Anterior cingulate cortex (tissue), 58 donors: ENCODE measurements around the gene RPS6KA2.

Source experiments
- DNase-seq, 58 donors: peaks; one replicate each; lab custom pipeline; 2025; lab: John Stamatoyannopoulos, UW

RPS6KA2 gene

GRCh38 chr6:166441325-166442078 lies 185.5 kb downstream of the RPS6KA2 start:
- DNase-seq = no peak

- DNase-seq = peak in 1 of 58 donors; percentile 16
These were observed 186.3 kb downstream of the RPS6KA2 start for GRCh38 chr6:166440729-166441128.

GRCh38 chr6:166440106-166440505 lies 186.9 kb downstream of the RPS6KA2 start:
- DNase-seq = no peak

- DNase-seq = peak in 1 of 58 donors; percentile 21
These were observed 187.5 kb downstream of the RPS6KA2 start for GRCh38 chr6:166439366-166440091.

- peak in 6 of 58 donors; percentile 13 to 51 (median 30) for DNase-seq
These were observed 188.7 kb downstream of the RPS6KA2 start for GRCh38 chr6:166438211-166438861.

- DNase-seq = no peak
These were observed 189.4 kb downstream of the RPS6KA2 start for GRCh38 chr6:166437661-166438060.

GRCh38 chr6:166436195-166437139 lies 190.6 kb downstream of the RPS6KA2 start:
- DNase-seq = no peak

GRCh38 chr6:166435574-166435973 lies 191.5 kb downstream of the RPS6KA2 start:
- DNase-seq = no peak

- DNase-seq = no peak
These were observed 192.7 kb downstream of the RPS6KA2 start for GRCh38 chr6:166434336-166434735.

GRCh38 chr6:166433096-166433495 lies 194.0 kb downstream of the RPS6KA2 start:
- DNase-seq = no peak

- DNase-seq = no peak
These were observed 196.8 kb downstream of the RPS6KA2 start for GRCh38 chr6:166430269-166430668.

- DNase-seq = peak in 4 of 58 donors; percentile 20 to 59 (median 34)
These were observed 202.6 kb downstream of the RPS6KA2 start for GRCh38 chr6:166424431-166424830.

- DNase-seq = peak in 30 of 58 donors; percentile 20 to 85 (median 61)
These were observed 203.3 kb downstream of the RPS6KA2 start for GRCh38 chr6:166423781-166424180.

GRCh38 chr6:166423051-166423745 lies 203.9 kb downstream of the RPS6KA2 start:
- DNase-seq = peak in 1 of 58 donors; percentile 48

GRCh38 chr6:166422201-166422940 lies 204.7 kb downstream of the RPS6KA2 start:
- DNase-seq = peak in 3 of 58 donors; percentile 12 to 46 (median 43)

GRCh38 chr6:166420351-166420750 lies 206.7 kb downstream of the RPS6KA2 start:
- DNase-seq = peak in 13 of 58 donors; percentile 17 to 65 (median 49)

- DNase-seq = no peak
These were observed 207.3 kb downstream of the RPS6KA2 start for GRCh38 chr6:166419717-166420116.

- DNase-seq = no peak
These were observed 207.8 kb downstream of the RPS6KA2 start for GRCh38 chr6:166419286-166419685.
